ENCODE results near the gene LRRTM3. TPM values are rescaled to one million over a fixed set of nuclear protein-coding genes. Genes with fewer than 3 reads are reported as not detected.
A peak's percentile ranks its signal among the peaks of the same experiment; 100 is the strongest.

Gene LRRTM3
- total and polyA plus RNA-seq, 4 donors = 0.02 to 0.68 (median 0.06) TPM; not detected in 1

GRCh38 chr10:67088036-67088435 lies 162.2 kb downstream of the LRRTM3 start:
- H3K27me3 ChIP-seq (ENCODE audit: control insufficient read depth in 3 of 3, insufficient read depth in 3 of 3, low read length in 2 of 3) = no peaks in the 10 kb centered on the region
- H3K9me3 ChIP-seq (ENCODE audit: control insufficient read depth in 4 of 4, insufficient read depth in 3 of 4, low read length in 3 of 4) = no peaks in the 10 kb centered on the region
- no peak for ATAC-seq (ENCODE audit: insufficient read depth, low FRiP score)
- no peak for TF ChIP-seq CTCF (IDR thresholded peaks at IDR 0.05; ENCODE audit: control extremely low read depth, extremely low read depth)
- WGBS, 2 donors = 69 to 74% methylated on average over 1 of the region's 1 CpG
- H3K9ac ChIP-seq (ENCODE audit: insufficient read depth in 1 of 2, low read length in 2 of 2) = no peak overlapping the region
- peak overlapping the region in 1 of 2 donors; percentile 40 for H3K27ac ChIP-seq (ENCODE audit: low read depth in 1 of 2, low read length in 1 of 2)
- H3K36me3 ChIP-seq (ENCODE audit: control insufficient read depth in 4 of 4, insufficient read depth in 4 of 4, low read length in 4 of 4) = no peaks in the 10 kb centered on the region
- DNase-seq = no peak
- H3K4me3 ChIP-seq = no peak overlapping the region
- H3K4me1 ChIP-seq (ENCODE audit: control insufficient read depth in 5 of 5, insufficient read depth in 5 of 5, low read length in 5 of 5) = peaks cover 0 to 5% (median 4%) of the 10 kb centered on the region in 5 donors

- Histone ChIP-seq H3K9me3 (ENCODE audit: control insufficient read depth in 4 of 4, insufficient read depth in 3 of 4, low read length in 3 of 4) (no peaks in the 10 kb centered on the region), H3K27ac (ENCODE audit: low read depth in 1 of 2, low read length in 1 of 2) (no peak overlapping the region), H3K36me3 (ENCODE audit: control insufficient read depth in 4 of 4, insufficient read depth in 4 of 4, low read length in 4 of 4) (no peaks in the 10 kb centered on the region), H3K4me1 (ENCODE audit: control insufficient read depth in 5 of 5, insufficient read depth in 5 of 5, low read length in 5 of 5) (no peaks in the 10 kb centered on the region), H3K9ac (ENCODE audit: insufficient read depth in 1 of 2, low read length in 2 of 2) (no peak overlapping the region), H3K4me3 (no peak overlapping the region), H3K27me3 (ENCODE audit: control insufficient read depth in 3 of 3, insufficient read depth in 3 of 3, low read length in 2 of 3) (no peaks in the 10 kb centered on the region)
- no peak for TF ChIP-seq CTCF (IDR thresholded peaks at IDR 0.05; ENCODE audit: control extremely low read depth, extremely low read depth)
- no peak for DNase-seq
- 47 to 56% methylated on average over 2 of the region's 2 CpGs for WGBS, 2 donors
- no peak for ATAC-seq (ENCODE audit: insufficient read depth, low FRiP score)
Observed at GRCh38 chr10:67095531-67095930, 169.7 kb downstream of the LRRTM3 start.

GRCh38 chr10:67098461-67098860 lies 172.6 kb downstream of the LRRTM3 start:
- no peak overlapping the region for H3K27ac ChIP-seq (ENCODE audit: low read depth in 1 of 2, low read length in 1 of 2)
- DNase-seq (no peak), ATAC-seq (ENCODE audit: insufficient read depth, low FRiP score) (no peak)
- no peaks in the 10 kb centered on the region for H3K4me1 ChIP-seq (ENCODE audit: control insufficient read depth in 5 of 5, insufficient read depth in 5 of 5, low read length in 5 of 5)
- no peak for TF ChIP-seq CTCF (IDR thresholded peaks at IDR 0.05; ENCODE audit: control extremely low read depth, extremely low read depth)
- H3K9ac ChIP-seq (ENCODE audit: insufficient read depth in 1 of 2, low read length in 2 of 2) = no peak overlapping the region
- 75% methylated on average over 2 of the region's 2 CpGs for WGBS, 2 donors
- no peak overlapping the region for H3K4me3 ChIP-seq
- H3K27me3 ChIP-seq (ENCODE audit: control insufficient read depth in 3 of 3, insufficient read depth in 3 of 3, low read length in 2 of 3) = no peaks in the 10 kb centered on the region
- H3K36me3 ChIP-seq (ENCODE audit: control insufficient read depth in 4 of 4, insufficient read depth in 4 of 4, low read length in 4 of 4) = no peaks in the 10 kb centered on the region
- H3K9me3 ChIP-seq (ENCODE audit: control insufficient read depth in 4 of 4, insufficient read depth in 3 of 4, low read length in 3 of 4) = no peaks in the 10 kb centered on the region

- Histone ChIP-seq H3K27me3 (ENCODE audit: control insufficient read depth in 3 of 3, insufficient read depth in 3 of 3, low read length in 2 of 3) (no peaks in the 10 kb centered on the region), H3K4me1 (ENCODE audit: control insufficient read depth in 5 of 5, insufficient read depth in 5 of 5, low read length in 5 of 5) (no peaks in the 10 kb centered on the region), H3K27ac (ENCODE audit: low read depth in 1 of 2, low read length in 1 of 2) (no peak overlapping the region), H3K4me3 (no peak overlapping the region), H3K9ac (ENCODE audit: insufficient read depth in 1 of 2, low read length in 2 of 2) (no peak overlapping the region), H3K9me3 (ENCODE audit: control insufficient read depth in 4 of 4, insufficient read depth in 3 of 4, low read length in 3 of 4) (no peaks in the 10 kb centered on the region), H3K36me3 (ENCODE audit: control insufficient read depth in 4 of 4, insufficient read depth in 4 of 4, low read length in 4 of 4) (no peaks in the 10 kb centered on the region)
- TF ChIP-seq CTCF (IDR thresholded peaks at IDR 0.05; ENCODE audit: control extremely low read depth, extremely low read depth) = no peak
- ATAC-seq (ENCODE audit: insufficient read depth, low FRiP score) (no peak), DNase-seq (no peak)
- WGBS, 2 donors = 77 to 82% methylated on average over 3 of the region's 3 CpGs
Observed at GRCh38 chr10:67100951-67101350, 175.1 kb downstream of the LRRTM3 start.
